Stimulated activated naive CD4-positive, alpha-beta T cell treated with Interleukin-2 at 50 U/mL for 16 hours (primary cell): ENCODE measurements around the gene HERC5.

Experiments
- DNase-seq: peaks from one replicate; lab custom pipeline; 2025; lab: John Stamatoyannopoulos, UW

The HERC5 gene

DNA sequence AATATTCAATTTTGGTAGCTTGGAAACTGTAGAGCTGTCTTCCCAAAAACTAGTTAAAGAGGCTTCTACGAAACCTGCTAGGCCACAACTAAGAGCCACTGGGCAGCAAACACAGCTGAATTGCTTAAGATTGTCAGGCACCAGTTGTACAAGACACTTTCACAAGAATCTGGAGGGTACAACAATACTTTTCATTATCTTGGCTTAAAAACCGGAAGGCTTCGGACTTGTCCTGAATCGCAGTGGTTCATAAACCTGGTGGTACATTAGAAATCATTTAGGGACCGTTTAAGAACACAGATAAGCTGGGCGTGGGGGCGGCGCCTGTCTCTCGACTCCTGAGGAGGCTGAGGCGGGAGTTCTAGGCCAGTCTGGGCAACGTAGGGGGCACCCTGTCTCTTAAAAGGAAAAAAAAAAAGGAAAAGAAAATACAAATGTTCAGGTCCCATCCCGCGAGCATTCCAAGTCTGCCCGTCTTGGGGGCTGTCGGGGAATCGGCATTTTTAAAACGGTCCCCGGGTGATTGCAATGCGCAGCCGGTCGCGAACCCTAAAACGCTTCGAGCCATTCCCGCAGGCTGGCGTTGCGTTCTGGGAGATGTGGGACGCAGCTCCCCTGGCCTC, 65.9 kb downstream of the HERC5 start:
- DNase-seq, result peak; percentile 19

DNA sequence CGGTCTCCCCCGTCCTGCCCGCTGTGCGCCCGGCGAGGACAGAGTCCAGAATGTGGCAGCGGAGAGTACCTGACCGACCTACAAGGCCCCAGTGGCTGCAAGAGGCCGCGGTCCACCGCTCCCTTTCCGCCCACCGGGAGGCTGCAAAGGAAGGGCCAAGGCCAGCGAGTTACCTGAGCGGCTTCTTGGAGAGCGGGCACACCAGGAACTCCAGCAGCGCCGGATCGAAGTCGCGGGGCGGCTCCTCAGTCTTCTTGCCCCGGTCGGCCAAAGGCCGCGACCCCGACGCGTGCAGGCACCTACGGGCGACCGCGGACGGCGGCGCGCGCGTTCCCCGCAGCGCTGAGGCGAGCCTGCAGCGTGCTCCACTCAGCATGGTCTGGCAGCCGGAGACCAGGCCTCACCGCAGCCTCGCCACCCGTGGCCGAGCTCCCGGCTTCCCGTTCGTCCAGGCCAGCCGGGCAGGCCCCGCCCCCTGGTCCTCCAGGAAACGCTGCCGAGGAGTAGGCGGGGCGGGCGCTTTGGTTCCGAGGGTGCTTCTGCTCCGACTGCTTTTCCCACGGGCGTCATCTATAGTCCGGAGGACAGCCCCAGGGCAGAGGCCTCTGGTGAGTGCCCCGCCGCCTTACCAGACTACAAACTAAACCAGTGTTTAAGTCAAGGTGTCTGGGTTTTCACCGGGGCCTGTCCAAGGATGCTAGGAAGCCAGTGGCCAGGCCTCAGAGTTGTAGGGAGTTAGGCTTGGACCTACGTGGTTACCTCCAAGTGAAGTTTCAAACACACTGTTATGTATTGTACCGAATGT, 66.6 kb downstream of the HERC5 start, which contains the start of gene PYURF:
Gene PYURF (minus strand): TSS at position 452 of the 805 bp plus-strand sequence. CDS start 76 bp downstream, at position 376.
- DNase-seq, result peak; percentile 67

DNA sequence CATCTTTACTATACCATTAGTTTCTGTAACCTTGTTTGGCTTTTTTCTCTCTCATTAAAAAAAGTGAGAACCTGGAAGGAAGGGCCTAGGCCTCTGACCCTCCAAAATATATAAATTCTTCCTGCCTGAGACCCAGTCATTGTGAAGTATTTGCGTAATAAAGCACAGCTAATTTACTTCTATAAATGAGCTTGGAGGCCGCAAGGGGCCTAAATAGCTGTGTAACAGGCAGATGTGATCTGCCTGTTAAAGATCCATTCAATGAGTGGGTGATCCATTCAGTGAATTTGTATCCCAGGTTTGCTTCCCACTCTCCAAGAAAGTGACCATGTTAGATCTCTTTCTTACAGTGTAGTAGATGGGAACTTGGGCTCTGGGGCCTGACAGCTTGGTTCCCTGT, 67.3 kb downstream of the HERC5 start:
- no peak for DNase-seq

DNA sequence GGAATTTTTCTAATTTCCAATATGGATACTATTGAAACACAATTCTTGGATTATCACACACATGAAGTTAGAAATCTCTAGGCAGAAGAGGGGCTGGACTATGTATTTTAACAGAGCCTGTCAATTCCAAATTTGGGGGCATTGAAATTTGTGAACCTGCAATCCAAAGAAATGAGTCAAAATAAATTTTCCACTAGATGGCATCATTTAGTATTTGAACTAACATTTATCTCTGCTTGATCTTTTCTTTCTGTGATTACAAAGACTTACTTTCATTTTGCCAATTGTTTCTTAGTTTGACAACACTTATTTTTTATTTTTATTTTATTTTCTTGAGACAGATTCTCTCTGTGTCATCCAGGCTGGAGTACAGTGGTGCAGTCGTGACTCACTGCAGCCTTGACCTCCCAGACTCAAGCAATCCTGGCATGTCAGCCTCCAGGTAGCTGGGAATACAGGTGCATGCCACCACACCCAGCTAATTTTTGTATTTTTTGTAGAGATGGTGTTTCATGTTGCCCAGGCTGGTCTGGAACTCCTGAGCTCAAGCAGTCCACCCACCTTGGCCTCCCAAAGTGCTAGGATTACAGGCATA, 69.4 kb downstream of the HERC5 start:
- DNase-seq, result no peak

DNA sequence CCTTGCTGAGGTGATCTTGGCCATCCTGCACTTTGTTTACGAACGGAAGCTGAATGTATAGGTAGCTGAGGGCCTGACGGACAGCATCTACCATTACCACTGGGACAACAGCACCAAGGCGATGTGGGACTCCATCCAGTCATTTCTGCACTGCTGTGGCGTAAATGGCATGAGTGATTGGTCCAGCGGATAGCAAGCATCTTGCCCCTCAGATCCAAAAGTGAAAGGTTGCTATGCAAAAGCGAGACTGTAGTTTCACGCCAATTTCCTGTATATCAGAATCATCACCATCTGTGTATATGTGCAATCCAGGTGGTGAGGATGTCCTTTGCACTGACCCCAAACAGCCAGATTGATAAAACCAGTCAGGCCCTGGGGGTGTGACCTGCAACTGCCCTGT, 70.9 kb downstream of the HERC5 start:
- DNase-seq, result no peak

DNA sequence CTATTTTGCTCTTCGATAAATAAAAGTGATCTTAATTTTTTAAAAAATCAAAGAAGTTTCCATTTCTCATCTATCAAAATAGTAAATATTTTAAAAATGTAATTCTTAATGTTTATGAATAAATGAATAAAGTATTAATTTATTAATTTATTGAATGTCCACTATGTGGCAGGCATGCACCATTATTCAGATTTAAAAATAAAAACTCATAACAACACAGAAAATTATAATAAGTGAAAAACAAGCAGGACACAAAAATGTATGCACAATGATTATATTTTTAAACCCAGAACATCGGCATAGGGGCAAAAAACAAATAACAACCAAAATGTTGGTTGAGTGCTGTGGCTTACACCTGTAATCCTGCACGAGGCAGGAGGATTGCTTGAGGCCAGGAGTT, 71.9 kb downstream of the HERC5 start:
- DNase-seq, result no peak

DNA sequence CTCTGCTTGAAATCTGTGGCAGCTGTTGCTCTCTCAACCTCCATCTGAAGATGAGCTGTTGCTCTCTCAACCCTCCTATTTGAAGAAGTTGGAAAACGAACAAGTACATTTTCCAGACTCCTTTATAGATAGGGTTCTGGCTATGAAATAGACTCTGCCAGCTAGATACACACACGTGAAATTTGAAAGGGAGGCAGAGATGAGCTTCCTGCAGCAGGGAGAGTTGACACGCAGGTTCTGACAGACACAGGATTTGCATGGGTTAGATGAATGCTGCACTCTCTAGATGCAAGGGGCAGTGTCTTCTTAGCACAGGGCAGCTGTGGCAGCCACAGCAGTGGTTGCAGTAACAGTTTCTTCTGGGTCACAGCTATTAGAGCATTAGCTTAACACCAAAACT, 74.6 kb downstream of the HERC5 start:
- no peak for DNase-seq

DNA sequence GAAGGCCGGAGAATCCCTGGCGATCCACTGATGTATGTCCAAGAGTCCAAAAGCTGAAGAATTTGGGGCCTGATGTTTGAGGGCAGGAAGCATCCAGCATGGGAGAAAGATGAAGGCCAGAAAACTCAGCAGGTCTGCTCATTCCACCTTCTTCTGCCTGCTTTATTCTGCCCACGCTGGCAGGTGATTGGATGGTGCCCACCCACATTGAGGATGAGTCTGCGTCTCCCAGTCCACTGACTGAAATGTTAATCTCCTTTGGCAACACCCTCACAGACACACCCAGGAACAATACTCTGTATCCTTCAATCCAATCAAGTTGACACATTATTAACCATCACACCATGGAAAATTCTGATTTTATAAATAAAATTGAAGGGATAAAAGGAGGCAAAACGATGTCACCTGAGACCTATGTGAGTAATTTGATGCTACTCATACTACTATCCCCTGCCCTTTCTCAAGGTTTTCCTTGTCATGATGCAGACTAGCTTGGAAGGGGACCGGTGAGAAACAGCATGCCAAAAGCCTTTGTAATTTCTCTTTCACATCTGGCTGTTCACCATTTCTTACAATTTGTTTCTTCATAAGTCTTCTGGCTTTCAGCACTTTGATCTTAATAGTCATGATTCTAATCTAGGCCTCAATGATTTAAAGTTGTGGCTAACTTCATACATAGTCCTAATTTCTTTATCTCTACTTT, 76.3 kb downstream of the HERC5 start:
- no peak for DNase-seq

DNA sequence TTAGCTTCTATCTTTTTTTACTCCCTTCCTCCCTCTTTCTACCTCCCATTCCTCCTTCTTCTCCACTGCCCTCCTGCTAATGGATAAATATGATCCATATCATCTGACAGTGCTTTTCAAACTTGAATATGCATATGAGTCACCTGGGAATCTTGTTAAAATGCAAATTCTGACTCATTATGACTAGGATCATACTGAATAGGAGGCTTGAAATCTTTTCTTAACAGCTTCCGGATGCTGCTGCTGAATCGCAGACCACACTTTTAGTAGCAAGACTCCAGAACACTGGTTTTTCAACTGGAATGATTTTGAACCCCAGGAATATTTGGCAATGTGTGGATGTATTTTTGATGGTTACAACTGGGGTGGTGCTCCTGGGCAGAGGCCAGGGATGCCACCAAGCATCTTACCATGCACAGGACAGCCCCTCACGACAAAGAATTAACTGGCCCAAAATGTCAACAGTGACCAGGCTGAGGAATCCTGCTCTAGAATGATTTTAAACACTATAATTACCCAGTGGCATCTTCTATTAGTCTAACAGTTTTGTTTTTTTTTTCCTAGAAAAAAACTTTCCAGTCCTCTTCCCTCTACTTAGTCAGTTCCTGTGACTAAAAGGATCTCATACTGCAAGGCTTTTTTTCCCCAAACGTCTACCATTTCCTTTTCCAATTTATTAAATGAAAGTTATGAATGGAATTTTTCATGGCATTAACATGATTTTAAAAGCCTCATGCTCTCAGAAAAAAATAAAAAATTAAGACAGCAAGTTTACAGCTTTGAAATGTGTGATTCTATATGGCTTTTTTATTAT, 77.2 kb downstream of the HERC5 start:
- DNase-seq, result no peak

DNA sequence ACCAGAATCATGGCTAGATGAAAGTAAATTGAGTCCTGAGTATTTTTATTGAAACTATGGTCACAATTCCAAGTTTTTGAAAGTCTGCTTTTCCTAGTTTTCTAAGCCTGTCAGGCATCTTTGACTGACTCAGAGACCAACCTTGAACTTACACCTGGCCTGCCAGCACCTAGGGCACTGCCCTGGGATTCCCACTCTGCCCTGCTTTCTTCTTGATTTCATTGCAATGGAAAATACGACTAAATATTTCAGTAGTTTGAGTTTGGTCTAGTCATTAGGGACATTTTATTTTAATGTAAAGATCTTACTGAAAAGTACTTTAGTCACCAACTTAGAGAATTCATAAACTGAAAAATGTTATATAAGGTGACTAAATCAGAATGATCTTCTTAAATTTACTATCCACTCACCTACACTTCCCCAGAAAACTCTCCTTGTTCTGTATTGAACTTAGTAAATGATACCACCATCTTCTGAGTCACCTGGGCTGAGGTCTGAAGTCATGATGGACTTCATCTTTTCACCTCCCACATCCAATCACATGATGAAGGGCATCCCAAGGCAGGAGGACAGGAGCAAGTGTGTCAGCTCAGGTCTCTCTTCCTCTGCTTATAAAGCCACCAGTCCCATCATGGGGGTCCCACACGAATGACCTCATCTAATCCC, 78.3 kb downstream of the HERC5 start:
- DNase-seq, result peak; percentile 1

DNA sequence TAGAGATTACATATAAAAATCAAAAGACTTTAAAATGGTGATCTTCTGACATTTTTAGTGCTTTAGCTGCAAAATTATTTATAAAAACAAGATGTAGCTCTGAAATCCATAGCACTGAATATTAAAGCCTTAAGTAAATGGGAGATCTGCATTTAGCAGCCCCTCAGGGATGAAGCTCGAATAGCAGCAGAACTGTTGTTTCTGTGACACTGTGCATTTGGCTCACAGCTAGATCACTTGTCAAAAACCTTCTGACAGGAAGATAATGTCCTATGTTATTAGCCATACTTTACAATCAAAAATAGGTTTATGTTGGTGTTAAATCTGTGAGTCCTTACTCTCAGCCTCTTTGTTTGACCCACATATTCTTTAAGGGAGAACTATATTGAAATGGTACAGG, 80.8 kb downstream of the HERC5 start:
- DNase-seq, result no peak

DNA sequence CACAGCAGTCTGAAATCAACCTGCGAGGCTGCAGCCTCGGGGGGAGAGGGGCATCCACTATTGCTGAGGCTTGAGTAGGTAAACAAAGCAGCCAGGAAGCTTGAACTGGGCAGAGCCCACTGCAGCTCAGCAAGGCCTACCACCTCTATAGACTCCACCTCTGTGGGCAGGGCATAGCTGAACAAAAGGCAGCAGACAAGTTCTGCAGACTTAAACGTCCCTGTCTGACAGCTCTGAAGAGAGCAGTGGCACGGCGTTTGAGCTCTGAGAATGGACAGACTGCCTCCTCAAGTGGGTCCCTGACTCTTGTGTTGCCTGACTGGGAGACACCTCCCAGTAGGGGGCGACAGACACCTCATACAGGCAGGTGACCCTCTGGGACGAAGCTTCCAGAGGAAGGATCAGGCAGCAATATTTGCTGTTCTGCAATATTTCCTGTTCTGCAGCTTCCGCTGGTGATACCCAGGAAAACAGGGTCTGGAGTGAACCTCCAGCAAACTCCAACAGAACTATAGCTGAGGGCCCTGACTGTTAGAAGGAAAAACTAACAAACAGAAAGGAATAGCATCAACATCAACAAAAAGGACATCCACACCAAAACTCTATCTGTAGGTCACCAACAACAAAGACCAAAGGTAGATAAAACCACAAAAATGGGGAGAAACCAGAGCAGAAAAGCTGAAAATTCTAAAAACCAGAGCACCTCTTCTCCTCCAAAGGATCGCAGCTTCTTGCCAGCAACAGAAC, 82.6 kb downstream of the HERC5 start:
- DNase-seq, result peak; percentile 61

DNA sequence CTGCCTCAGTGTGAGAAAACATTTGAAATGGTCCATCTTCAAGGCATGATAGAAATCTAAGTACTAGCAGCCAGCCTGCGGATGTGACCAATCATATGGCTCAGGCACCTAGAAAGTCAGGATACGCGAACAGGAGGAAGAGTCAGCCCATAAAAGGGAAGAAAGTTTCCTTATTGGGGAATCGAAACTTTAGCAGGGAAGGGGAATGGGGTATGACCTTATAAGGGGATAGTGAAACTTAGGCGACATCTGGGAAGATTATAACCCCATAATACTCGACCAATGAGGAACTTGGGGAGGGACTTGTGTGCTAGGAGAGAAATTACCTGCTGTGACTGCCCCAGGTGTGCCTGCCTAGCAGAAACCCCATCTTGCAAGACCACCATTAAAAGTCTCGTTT, 92.9 kb downstream of the HERC5 start:
- DNase-seq, result no peak
